Ishikawa (cell line): ENCODE data around the gene FADS6.

Experiments used
- CEBPB ChIP-seq: IDR thresholded peaks from 2 replicates; pipeline ENCODE4 v1.6.1; 2012
- CREB1 ChIP-seq: IDR thresholded peaks from 2 replicates; pipeline ENCODE4 v1.6.1; 2012; ENCODE audit warnings: low read depth
- EGR1 ChIP-seq: IDR thresholded peaks from 2 replicates; pipeline ENCODE4 v1.6.1; 2012
- EP300 ChIP-seq: IDR thresholded peaks from 2 replicates; pipeline ENCODE4 v1.6.1; 2012; ENCODE audit warnings: borderline replicate concordance
- FOXM1 ChIP-seq: IDR thresholded peaks from 2 replicates; pipeline ENCODE4 v1.6.1; 2012; ENCODE audit warnings: low read depth, borderline replicate concordance
- MAX ChIP-seq: IDR thresholded peaks from 2 replicates; pipeline ENCODE4 v1.6.1; 2012
- NFIC ChIP-seq: IDR thresholded peaks from 2 replicates; pipeline ENCODE4 v1.6.1; 2012
- RAD21 ChIP-seq: IDR thresholded peaks from 2 replicates; pipeline ENCODE4 v1.6.1; 2012; ENCODE audit warnings: low read depth
- REST ChIP-seq: IDR thresholded peaks from 2 replicates; pipeline ENCODE4 v1.6.1; 2012; ENCODE audit warnings: low read depth, mild to moderate bottlenecking
- TAF1 ChIP-seq: IDR thresholded peaks from 2 replicates; pipeline ENCODE4 v1.6.1; 2012; ENCODE audit warnings: low read depth, mild to moderate bottlenecking
- TCF12 ChIP-seq: IDR thresholded peaks from 2 replicates; pipeline ENCODE4 v1.6.1; 2012; ENCODE audit warnings: low read depth
- USF1 ChIP-seq: IDR thresholded peaks from 2 replicates; pipeline ENCODE4 v1.6.1; 2012
- YY1 ChIP-seq: IDR thresholded peaks from 2 replicates; pipeline ENCODE4 v1.6.1; 2012; ENCODE audit warnings: low read depth
- ZBTB7A ChIP-seq: IDR thresholded peaks from 2 replicates; pipeline ENCODE4 v1.6.1; 2012; ENCODE audit warnings: low read depth

- TF ChIP-seq CEBPB (no peak), TAF1 (no peak), REST (no peak), EP300 (no peak), YY1 (no peak), CREB1 (no peak), FOXM1 (no peak), RAD21 (no peak), EGR1 (no peak), USF1 (peak; percentile 30; the same call in 1 of the 2 replicates), ZBTB7A (no peak), MAX (no peak), TCF12 (no peak), NFIC (no peak)
These were observed at the start of gene FADS6 for GRCh38 chr17:74892974-74893911.
